ENCODE measurements around the gene TRNAU1AP. TPM values are rescaled to one million over a fixed set of nuclear protein-coding genes. Genes with fewer than 3 reads are reported as not detected.

Gene TRNAU1AP
- total RNA-seq, 1 donor from 2014 or later, result 39.6 TPM

DNA sequence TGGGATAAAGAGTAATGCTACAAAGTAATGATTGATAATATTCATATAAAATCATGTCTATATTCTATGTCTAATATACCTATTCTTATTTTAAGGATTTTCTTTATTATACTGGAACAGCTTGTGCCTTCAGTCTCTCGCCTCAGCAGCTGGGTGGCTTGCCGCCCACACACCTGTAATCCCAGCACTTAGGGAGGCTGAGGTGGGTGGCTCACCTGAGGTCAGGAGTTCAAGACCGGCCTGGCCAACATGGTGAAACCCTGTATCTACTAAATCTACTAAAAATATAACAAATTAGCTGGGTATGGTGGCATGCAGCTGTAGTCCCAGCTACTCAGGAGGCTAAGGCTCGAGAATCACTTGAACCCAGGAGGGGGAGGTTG lies 7.6 kb upstream of the TRNAU1AP start:
- Mint-ChIP-seq H3K36me3 (ENCODE audit: low read depth, unreplicated experiment) (no peaks in the 10 kb centered on the region), H3K9me3 (ENCODE audit: unreplicated experiment) (no peaks in the 10 kb centered on the region), H3K27me3 (ENCODE audit: unreplicated experiment) (peaks cover 1% of the 10 kb centered on the region), H3K27ac (ENCODE audit: unreplicated experiment) (no peak overlapping the region), H3K4me3 (ENCODE audit: unreplicated experiment) (no peak overlapping the region), H3K4me1 (ENCODE audit: unreplicated experiment) (no peaks in the 10 kb centered on the region)
- TF ChIP-seq, protein P1, sequence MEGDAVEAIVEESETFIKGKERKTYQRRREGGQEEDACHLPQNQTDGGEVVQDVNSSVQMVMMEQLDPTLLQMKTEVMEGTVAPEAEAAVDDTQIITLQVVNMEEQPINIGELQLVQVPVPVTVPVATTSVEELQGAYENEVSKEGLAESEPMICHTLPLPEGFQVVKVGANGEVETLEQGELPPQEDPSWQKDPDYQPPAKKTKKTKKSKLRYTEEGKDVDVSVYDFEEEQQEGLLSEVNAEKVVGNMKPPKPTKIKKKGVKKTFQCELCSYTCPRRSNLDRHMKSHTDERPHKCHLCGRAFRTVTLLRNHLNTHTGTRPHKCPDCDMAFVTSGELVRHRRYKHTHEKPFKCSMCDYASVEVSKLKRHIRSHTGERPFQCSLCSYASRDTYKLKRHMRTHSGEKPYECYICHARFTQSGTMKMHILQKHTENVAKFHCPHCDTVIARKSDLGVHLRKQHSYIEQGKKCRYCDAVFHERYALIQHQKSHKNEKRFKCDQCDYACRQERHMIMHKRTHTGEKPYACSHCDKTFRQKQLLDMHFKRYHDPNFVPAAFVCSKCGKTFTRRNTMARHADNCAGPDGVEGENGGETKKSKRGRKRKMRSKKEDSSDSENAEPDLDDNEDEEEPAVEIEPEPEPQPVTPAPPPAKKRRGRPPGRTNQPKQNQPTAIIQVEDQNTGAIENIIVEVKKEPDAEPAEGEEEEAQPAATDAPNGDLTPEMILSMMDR (IDR thresholded peaks at IDR 0.05; ENCODE audit: unreplicated experiment), result no peak
- no peak for DNase-seq (ENCODE audit: low spot score)

DNA sequence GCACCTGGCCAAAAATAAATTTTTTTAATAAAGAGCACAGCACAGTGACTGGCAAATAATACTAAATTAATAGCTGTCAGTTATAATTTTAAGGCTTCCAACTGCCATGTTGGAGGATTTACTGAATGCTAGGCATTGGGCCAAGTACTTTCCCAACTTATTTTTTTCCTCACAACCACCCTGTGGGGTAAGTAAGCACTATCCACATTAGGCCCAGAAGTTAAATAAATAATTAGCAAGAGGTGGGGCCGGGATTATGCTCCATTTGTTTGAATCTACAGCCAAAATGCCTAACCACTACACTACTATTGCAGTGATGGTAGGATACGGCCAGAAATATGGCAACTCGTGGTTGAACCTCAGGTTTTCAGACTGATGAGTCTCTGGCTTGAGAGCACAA lies 4.6 kb upstream of the TRNAU1AP start:
- TF ChIP-seq, protein P1 (IDR thresholded peaks at IDR 0.05; ENCODE audit: unreplicated experiment), result no peak
- Mint-ChIP-seq H3K4me1 (ENCODE audit: unreplicated experiment) (no peaks in the 10 kb centered on the region), H3K27ac (ENCODE audit: unreplicated experiment) (no peak overlapping the region), H3K4me3 (ENCODE audit: unreplicated experiment) (no peak overlapping the region), H3K9me3 (ENCODE audit: unreplicated experiment) (no peaks in the 10 kb centered on the region), H3K27me3 (ENCODE audit: unreplicated experiment) (peaks cover 1% of the 10 kb centered on the region), H3K36me3 (ENCODE audit: low read depth, unreplicated experiment) (no peaks in the 10 kb centered on the region)
- no peak for DNase-seq (ENCODE audit: low spot score)

DNA sequence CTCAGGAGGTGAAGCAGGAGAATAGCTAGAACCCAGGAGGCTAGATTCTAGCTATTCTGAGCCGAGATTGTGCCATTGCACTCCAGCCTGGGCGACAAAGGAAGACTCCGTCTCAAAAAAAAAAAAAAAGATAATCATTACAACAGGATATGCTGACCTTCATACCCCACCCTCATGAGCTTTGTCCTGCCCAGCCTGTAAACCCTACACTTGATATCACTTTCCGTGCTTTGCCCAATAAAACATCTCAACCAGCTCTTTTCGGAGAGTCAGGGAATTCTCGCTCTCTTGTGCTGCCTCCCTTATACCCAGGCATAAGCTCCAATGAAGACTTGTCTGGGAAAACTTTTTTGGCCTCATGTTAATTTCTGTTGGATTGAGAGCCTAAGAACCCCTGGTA lies 1.5 kb upstream of the TRNAU1AP start:
- Mint-ChIP-seq H3K9me3 (ENCODE audit: unreplicated experiment) (no peaks in the 10 kb centered on the region), H3K27ac (ENCODE audit: unreplicated experiment) (no peak overlapping the region), H3K4me1 (ENCODE audit: unreplicated experiment) (no peaks in the 10 kb centered on the region), H3K4me3 (ENCODE audit: unreplicated experiment) (no peak overlapping the region), H3K36me3 (ENCODE audit: low read depth, unreplicated experiment) (peaks cover 3% of the 10 kb centered on the region), H3K27me3 (ENCODE audit: unreplicated experiment) (peaks cover 1% of the 10 kb centered on the region)
- no peak for DNase-seq (ENCODE audit: low spot score)
- TF ChIP-seq, protein P1 (IDR thresholded peaks at IDR 0.05; ENCODE audit: unreplicated experiment), result no peak

DNA sequence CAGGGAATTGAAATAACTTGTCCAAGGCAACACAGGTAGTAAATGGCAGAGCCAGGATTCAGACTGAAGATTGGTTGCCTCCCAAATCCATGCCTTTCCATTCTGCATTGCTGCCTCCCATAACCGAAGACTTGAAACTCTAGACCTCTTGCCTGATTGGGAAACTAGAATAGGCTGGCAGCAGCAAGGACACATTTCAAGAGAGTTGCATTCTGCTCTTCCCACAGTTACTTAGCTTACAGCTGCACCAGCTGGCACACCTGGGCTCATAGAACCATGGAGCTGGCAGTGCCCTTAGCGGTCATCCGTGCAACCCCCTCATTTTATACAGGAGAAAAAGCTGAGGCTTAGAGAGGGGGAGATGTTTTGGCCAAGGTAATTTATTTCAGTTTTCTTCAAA lies 8.0 kb downstream of the TRNAU1AP start:
- peaks cover 1% of the 10 kb centered on the region for H3K27me3 Mint-ChIP-seq (ENCODE audit: unreplicated experiment)
- H3K9me3 Mint-ChIP-seq (ENCODE audit: unreplicated experiment), result no peaks in the 10 kb centered on the region
- peak overlapping the region; percentile 8 for H3K4me3 Mint-ChIP-seq (ENCODE audit: unreplicated experiment)
- no peak overlapping the region for H3K27ac Mint-ChIP-seq (ENCODE audit: unreplicated experiment)
- no peaks in the 10 kb centered on the region for H3K4me1 Mint-ChIP-seq (ENCODE audit: unreplicated experiment)
- TF ChIP-seq, protein P1 (IDR thresholded peaks at IDR 0.05; ENCODE audit: unreplicated experiment), result no peak
- no peak for DNase-seq (ENCODE audit: low spot score)
- peaks cover 17% of the 10 kb centered on the region for H3K36me3 Mint-ChIP-seq (ENCODE audit: low read depth, unreplicated experiment)

DNA sequence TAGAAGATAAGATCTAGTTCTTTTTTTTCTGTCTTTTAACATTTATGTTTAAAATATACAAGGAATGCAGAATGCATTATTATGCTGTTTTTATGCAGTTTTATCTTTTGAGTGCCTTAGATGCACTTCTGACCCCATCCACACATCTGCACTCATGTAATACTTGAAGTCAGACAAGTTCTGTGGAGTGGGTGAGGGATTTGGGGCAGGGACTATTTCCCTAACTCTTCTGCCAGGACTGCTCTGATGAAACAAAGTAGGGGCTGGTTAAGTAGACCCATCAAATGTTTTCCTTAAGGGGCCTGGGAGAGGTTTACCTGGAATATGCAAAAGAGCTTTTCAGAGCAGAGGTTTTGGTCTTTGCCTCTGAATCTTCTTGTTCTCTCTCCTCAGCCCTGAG lies 11.4 kb downstream of the TRNAU1AP start:
- Mint-ChIP-seq H3K4me3 (ENCODE audit: unreplicated experiment) (no peak overlapping the region), H3K9me3 (ENCODE audit: unreplicated experiment) (no peaks in the 10 kb centered on the region), H3K27ac (ENCODE audit: unreplicated experiment) (no peak overlapping the region), H3K27me3 (ENCODE audit: unreplicated experiment) (no peaks in the 10 kb centered on the region), H3K36me3 (ENCODE audit: low read depth, unreplicated experiment) (peaks cover 24% of the 10 kb centered on the region), H3K4me1 (ENCODE audit: unreplicated experiment) (no peaks in the 10 kb centered on the region)
- TF ChIP-seq, protein P1 (IDR thresholded peaks at IDR 0.05; ENCODE audit: unreplicated experiment), result no peak
- DNase-seq (ENCODE audit: low spot score), result no peak

All from endothelial cell (in vitro differentiated cells).